ENCODE measurements around the gene HCN2.

DNA sequence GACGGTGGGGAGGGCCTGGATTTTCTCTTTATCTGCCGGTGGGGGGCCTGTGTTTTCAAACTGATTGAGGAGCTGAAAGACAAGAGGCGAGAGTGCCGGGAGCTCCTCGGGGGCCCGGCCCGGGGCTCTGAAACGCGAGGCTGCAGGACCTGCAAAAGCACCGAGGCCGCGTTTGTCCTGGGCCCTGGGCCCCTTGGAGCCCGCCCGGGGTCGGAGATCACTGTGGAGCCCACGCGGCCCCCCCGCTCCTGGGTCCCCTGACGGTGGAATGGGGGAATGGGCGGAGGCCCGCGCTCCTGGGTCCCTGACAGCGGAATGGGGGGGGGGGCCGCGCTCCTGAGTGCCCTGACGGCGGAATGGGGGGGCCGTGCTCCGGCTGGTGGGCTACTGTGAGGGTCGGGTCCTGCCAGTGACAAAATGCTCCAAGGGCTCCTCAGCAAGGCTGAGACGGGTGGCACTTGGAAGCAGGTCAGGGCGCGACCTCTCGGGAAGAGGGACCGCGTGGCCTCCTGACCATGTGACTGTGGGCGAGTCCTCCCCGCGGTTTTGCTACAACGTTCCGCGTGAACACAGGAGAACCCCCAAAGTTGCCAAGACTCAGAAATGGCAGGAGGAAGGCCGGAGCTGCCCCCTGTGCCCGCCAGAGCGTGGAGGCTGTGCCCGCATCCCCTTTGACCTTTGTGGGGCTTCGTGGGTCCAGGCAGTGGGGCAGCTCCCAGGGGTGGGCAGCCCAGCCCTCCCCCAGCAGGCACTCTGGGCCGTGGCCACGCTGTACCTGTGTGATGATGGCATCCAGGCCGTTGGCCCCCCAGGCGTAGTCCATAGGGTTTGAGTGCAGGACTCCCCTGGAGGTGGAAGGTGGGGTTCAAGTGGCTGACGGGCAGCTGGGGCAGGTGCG, 59.5 kb downstream of the HCN2 start:
- TF ChIP-seq, protein P1, sequence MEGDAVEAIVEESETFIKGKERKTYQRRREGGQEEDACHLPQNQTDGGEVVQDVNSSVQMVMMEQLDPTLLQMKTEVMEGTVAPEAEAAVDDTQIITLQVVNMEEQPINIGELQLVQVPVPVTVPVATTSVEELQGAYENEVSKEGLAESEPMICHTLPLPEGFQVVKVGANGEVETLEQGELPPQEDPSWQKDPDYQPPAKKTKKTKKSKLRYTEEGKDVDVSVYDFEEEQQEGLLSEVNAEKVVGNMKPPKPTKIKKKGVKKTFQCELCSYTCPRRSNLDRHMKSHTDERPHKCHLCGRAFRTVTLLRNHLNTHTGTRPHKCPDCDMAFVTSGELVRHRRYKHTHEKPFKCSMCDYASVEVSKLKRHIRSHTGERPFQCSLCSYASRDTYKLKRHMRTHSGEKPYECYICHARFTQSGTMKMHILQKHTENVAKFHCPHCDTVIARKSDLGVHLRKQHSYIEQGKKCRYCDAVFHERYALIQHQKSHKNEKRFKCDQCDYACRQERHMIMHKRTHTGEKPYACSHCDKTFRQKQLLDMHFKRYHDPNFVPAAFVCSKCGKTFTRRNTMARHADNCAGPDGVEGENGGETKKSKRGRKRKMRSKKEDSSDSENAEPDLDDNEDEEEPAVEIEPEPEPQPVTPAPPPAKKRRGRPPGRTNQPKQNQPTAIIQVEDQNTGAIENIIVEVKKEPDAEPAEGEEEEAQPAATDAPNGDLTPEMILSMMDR (conservative IDR thresholded peaks at IDR 0.05; ENCODE audit: low read length): no peak
- no peak for TF ChIP-seq EZH2phosphoT487 (IDR thresholded peaks at IDR 0.05; ENCODE audit: borderline replicate concordance, low read depth, low read length)

Measured in OCI-LY7 (cell line).